Kidney (tissue), 14 donors: ENCODE results near the gene PCSK2. TPM values are rescaled to one million over a fixed set of nuclear protein-coding genes. Genes with fewer than 3 reads are reported as not detected.

Experiments used
- DNase-seq, 5 donors: peaks; one replicate each; pipeline ENCODE4 v3.0.0-alpha.2; 2013 to 2020
- FAIRE-seq: peaks from 2 replicates; lab custom pipeline; 2012; peaks lifted over from hg19 to GRCh38; lab: Jason Lieb, UNC
- H3K27ac ChIP-seq, 2 donors: one replicate each; pipeline ENCODE4 v1.7.0; 2013; ENCODE audit warnings: low read depth in 2 of 2, low read length in 2 of 2, inconsistent platforms in 1 of 2
- H3K27me3 ChIP-seq: one replicate; pipeline ENCODE4 v1.7.1; 2013; ENCODE audit warnings: low read length, inconsistent platforms; ENCODE audit not compliant: control insufficient read depth, insufficient read depth
- H3K36me3 ChIP-seq, 3 donors: one replicate each; pipeline versions ENCODE4 v1.7.0 to v1.7.1; 2013; ENCODE audit warnings: low read length in 3 of 3, control low read depth in 1 of 3, inconsistent platforms in 1 of 3; ENCODE audit not compliant: insufficient read depth in 3 of 3, control insufficient read depth in 2 of 3
- H3K4me1 ChIP-seq, 3 donors: one replicate each; pipeline versions ENCODE4 v1.7.0 to v1.7.1; 2013; ENCODE audit warnings: low read length in 3 of 3, inconsistent platforms in 1 of 3, low read depth in 1 of 3; ENCODE audit not compliant: control insufficient read depth in 2 of 3, insufficient read depth in 2 of 3
- H3K4me3 ChIP-seq, 3 donors: one replicate each; pipeline versions ENCODE4 v1.7.0 to v1.8.1; 2013; ENCODE audit warnings: low read length in 3 of 3, control low read depth in 1 of 3, inconsistent platforms in 1 of 3
- H3K9ac ChIP-seq, 3 donors: one replicate each; pipeline versions ENCODE4 v1.7.0 to v1.7.1; 2013; ENCODE audit warnings: low read length in 3 of 3, control low read depth in 1 of 3, inconsistent platforms in 1 of 3
- H3K9me3 ChIP-seq, 3 donors: one replicate each; pipeline versions ENCODE4 v1.7.0 to v1.7.1; 2013; ENCODE audit warnings: low read length in 3 of 3, control low read depth in 1 of 3, inconsistent platforms in 1 of 3; ENCODE audit not compliant: control insufficient read depth in 2 of 3, insufficient read depth in 1 of 3
- CTCF ChIP-seq: IDR thresholded peaks from 3 replicates; pipeline ENCODE4 v1.5.1; 2012; ENCODE audit warnings: mild to moderate bottlenecking, moderate library complexity, borderline replicate concordance; ENCODE audit not compliant: insufficient read depth; ENCODE audit errors: extremely low read depth
- intact Hi-C: fragments of 100-400 bp; cut with DNase I; formaldehyde crosslinking; loops from one replicate; pipeline ENCODE4 v1.11.1; 2022
- polyA plus RNA-seq: library from polyadenylated mRNA; stranded (reverse); fragments of 350-450 nt; fragmentation: Illumina TruSeq; extraction: RNeasy Lipid Tissue Mini Kit (QIAGEN cat#74804); gene quantifications from one replicate; pipeline ENCODE4 v1.2.3, GENCODE V29; 2014; ENCODE audit warnings: low read depth, low replicate concordance; ENCODE audit not compliant: insufficient read depth
- total RNA-seq: library from RNA; stranded (reverse); fragmentation: NEBNext Ultra II Directional; extraction: Animal tissue kit (Norgen Biotek cat#: 25700); gene quantifications from one replicate; pipeline ENCODE4 v1.2.1, GENCODE V29; 2021
- donor health status: control.
- donor health status: control.
- donor health status: control.
- donor health status: control.
- donor health status: control.
- donor health status: DM: yes; HTN: yes; CAD: no.
- donor health status: Normal renal cell carcinoma (clear cell type).

PCSK2 gene
- total and polyA plus RNA-seq, 2 donors from 2014 or later: 0.22 to 0.54 TPM

GRCh38 chr20:17374086-17374485 is 147.2 kb downstream of the PCSK2 start:
- intact Hi-C loops: no loop called here
- no peaks in the 10 kb centered on the region for H3K9me3 ChIP-seq
- no peak for TF ChIP-seq CTCF
- no peak overlapping the region for H3K9ac ChIP-seq
- no peaks in the 10 kb centered on the region for H3K36me3 ChIP-seq
- FAIRE-seq (no peak), DNase-seq (no peak)
- H3K4me1 ChIP-seq: no peaks in the 10 kb centered on the region
- H3K27me3 ChIP-seq: no peaks in the 10 kb centered on the region
- H3K4me3 ChIP-seq: no peak overlapping the region
- no peak overlapping the region for H3K27ac ChIP-seq

- no peaks in the 10 kb centered on the region for H3K27me3 ChIP-seq
- H3K4me1 ChIP-seq: no peaks in the 10 kb centered on the region
- no peaks in the 10 kb centered on the region for H3K9me3 ChIP-seq
- no peak for TF ChIP-seq CTCF
- H3K4me3 ChIP-seq: no peak overlapping the region
- intact Hi-C loops: no loop called here
- FAIRE-seq: no peak
- no peak overlapping the region for H3K27ac ChIP-seq
- H3K36me3 ChIP-seq: no peaks in the 10 kb centered on the region
- no peak for DNase-seq
- no peak overlapping the region for H3K9ac ChIP-seq
These were observed 149.2 kb downstream of the PCSK2 start for GRCh38 chr20:17376031-17376430.

GRCh38 chr20:17377231-17377630 is 150.4 kb downstream of the PCSK2 start:
- intact Hi-C loops: no loop called here
- Histone ChIP-seq H3K4me3 (no peak overlapping the region), H3K27ac (no peak overlapping the region), H3K4me1 (no peaks in the 10 kb centered on the region), H3K36me3 (no peaks in the 10 kb centered on the region), H3K9me3 (no peaks in the 10 kb centered on the region), H3K9ac (no peak overlapping the region), H3K27me3 (no peaks in the 10 kb centered on the region)
- no peak for FAIRE-seq
- no peak for DNase-seq
- no peak for TF ChIP-seq CTCF

- FAIRE-seq: no peak
- Histone ChIP-seq H3K4me1 (no peaks in the 10 kb centered on the region), H3K27me3 (no peaks in the 10 kb centered on the region), H3K9me3 (no peaks in the 10 kb centered on the region), H3K4me3 (no peak overlapping the region), H3K9ac (no peak overlapping the region), H3K36me3 (no peaks in the 10 kb centered on the region), H3K27ac (no peak overlapping the region)
- DNase-seq: no peak
- intact Hi-C loops: no loop called here
- TF ChIP-seq CTCF: no peak
These were observed 152.8 kb downstream of the PCSK2 start for GRCh38 chr20:17379651-17380050.
